ENCODE results near the gene ZNF451.

- no peak for TF ChIP-seq CTCF (IDR thresholded peaks at IDR 0.05)
- TF ChIP-seq POLR2A (IDR thresholded peaks at IDR 0.05) = no peak
Measured at GRCh38 chr6:57064809-57065208, 25.2 kb upstream of the ZNF451 start.
